ENCODE results near the gene UNC45B. TPM values are rescaled to one million over a fixed set of nuclear protein-coding genes. Genes with fewer than 3 reads are reported as not detected.
"Not testable (repeated sequence)": the region's sequence is repeated elsewhere in the genome, so short reads cannot be mapped to it uniquely, and the experiment has no call there.

Gene UNC45B
- total and polyA plus RNA-seq, 2 experiments from 2014 or later: 174 to 241 TPM

DNA sequence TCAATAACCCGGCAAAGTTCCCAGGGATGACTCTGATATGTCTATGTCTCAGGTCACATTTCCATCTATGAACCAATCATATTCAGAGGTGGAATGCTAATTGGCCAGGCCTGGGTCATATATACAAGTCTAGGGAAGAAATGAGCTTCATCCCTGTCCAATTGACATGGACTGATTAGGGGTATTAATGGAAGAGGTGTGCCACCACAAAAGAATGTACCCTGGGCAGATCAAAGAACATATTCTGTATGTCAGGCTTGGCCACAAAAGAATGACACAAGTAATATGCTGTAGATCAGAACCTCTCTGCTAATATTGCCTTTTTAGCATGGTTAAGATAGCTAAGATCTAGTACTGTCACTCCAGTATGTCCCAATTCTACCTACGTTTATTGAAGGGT, 39.9 kb downstream of the UNC45B start:
- Histone ChIP-seq H3K36me3 (peaks cover 62% of the 10 kb centered on the region), H3K9me3 (ENCODE audit: low read depth) (no peaks in the 10 kb centered on the region), H3K27me3 (no peaks in the 10 kb centered on the region), H3K4me3 (no peak overlapping the region), H3K4me1 (ENCODE audit: low read depth) (no peaks in the 10 kb centered on the region), H3K27ac (peak overlapping the region; percentile 17)
- DNase-seq (ENCODE audit: low read depth in 1 of 2, low spot score in 1 of 2): no peak
- TF ChIP-seq, protein P1, sequence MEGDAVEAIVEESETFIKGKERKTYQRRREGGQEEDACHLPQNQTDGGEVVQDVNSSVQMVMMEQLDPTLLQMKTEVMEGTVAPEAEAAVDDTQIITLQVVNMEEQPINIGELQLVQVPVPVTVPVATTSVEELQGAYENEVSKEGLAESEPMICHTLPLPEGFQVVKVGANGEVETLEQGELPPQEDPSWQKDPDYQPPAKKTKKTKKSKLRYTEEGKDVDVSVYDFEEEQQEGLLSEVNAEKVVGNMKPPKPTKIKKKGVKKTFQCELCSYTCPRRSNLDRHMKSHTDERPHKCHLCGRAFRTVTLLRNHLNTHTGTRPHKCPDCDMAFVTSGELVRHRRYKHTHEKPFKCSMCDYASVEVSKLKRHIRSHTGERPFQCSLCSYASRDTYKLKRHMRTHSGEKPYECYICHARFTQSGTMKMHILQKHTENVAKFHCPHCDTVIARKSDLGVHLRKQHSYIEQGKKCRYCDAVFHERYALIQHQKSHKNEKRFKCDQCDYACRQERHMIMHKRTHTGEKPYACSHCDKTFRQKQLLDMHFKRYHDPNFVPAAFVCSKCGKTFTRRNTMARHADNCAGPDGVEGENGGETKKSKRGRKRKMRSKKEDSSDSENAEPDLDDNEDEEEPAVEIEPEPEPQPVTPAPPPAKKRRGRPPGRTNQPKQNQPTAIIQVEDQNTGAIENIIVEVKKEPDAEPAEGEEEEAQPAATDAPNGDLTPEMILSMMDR (IDR thresholded peaks at IDR 0.05; ENCODE audit: low read depth, low read length): no peak

DNA sequence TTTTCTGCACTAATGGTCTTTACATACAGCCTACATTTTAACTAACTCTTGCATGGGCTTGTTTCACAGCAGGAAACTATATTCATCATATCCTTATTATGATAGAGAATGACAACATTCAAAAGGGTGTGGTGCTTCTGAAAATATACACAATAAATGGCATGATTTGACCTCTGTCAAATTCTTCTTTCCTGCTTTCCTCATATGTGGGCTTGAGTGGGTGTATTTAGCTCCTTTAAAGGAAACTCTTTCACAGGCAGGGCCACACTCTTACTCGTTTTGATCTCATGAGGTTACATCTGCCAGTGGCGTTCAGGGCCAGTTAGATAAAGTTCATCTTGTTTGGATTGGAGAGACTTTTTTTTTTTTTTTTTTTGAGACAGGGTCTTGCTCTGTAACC, 40.5 kb downstream of the UNC45B start:
- TF ChIP-seq, protein P1 (IDR thresholded peaks at IDR 0.05; ENCODE audit: low read depth, low read length): no peak

DNA sequence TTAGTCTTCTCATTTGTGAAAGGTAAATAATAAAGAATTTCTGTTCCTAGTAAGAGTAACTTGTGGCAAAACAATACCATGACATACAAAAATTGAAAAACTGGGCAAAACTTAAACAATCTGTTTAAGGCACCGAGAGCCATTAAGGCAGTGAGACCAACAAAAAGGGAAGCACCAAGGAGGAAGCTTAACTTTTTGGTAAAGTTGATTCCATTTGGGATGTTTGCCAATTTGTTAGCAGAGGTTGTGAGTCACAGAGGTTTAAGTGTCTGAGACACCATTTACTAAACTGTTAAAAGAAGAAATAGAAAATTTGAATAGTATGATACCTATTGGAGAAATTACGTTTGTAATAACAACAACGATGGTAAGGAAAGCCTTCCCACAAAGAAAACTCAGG, 41.7 kb downstream of the UNC45B start:
- Histone ChIP-seq H3K36me3 (peaks cover 45% of the 10 kb centered on the region), H3K4me3 (no peak overlapping the region), H3K4me1 (ENCODE audit: low read depth) (no peaks in the 10 kb centered on the region), H3K9me3 (ENCODE audit: low read depth) (no peaks in the 10 kb centered on the region), H3K27ac (peak overlapping the region; percentile 5), H3K27me3 (no peaks in the 10 kb centered on the region)
- DNase-seq (ENCODE audit: low read depth in 1 of 2, low spot score in 1 of 2): peak in 1 of 2 donors; percentile 29
- TF ChIP-seq, protein P1 (IDR thresholded peaks at IDR 0.05; ENCODE audit: low read depth, low read length): no peak

More for the DNA sequence above, 40.5 kb downstream of the UNC45B start:
- H3K27me3 ChIP-seq: no peaks in the 10 kb centered on the region
- H3K27ac ChIP-seq: peak overlapping the region; percentile 17
- H3K9me3 ChIP-seq (ENCODE audit: low read depth): no peaks in the 10 kb centered on the region
- no peaks in the 10 kb centered on the region for H3K4me1 ChIP-seq (ENCODE audit: low read depth)
- H3K36me3 ChIP-seq: peaks cover 56% of the 10 kb centered on the region
- no peak for DNase-seq (ENCODE audit: low read depth in 1 of 2, low spot score in 1 of 2)
- no peak overlapping the region for H3K4me3 ChIP-seq

DNA sequence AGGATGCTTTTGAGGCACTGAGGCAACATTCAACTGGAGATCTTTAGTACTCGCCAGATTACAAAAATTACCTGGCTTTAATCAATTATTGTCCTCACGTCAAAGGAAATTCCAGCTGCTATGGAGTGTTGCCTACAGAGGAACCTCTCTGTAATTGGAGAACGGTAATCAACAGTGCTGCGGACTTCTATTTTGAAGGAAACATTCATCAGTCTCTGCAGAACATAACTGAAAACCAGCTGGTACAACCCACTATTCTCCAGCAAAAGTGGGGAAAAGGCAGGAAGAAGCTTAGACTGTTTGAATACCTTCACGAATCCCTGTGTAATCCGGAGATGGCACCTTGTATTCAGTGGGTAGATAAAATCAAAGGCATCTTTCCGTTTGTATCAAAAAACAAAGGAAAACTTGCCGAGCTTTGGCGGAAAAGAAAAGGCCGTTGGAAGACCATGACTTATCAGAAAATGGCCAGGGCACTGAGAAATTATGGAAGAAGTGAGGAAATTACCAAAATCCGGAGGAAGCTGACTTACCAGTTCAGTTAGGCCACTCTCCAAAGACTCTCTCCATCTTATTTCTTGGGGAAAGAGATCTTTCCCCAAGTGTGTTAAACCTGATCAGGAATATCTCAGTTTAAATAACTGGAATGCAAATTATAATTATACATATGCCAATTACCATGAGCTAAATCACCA, 43.5 kb downstream of the UNC45B start:
- TF ChIP-seq, protein P1 (IDR thresholded peaks at IDR 0.05; ENCODE audit: low read depth, low read length): no peak
- Histone ChIP-seq H3K27me3 (no peaks in the 10 kb centered on the region), H3K27ac (no peak overlapping the region), H3K9me3 (ENCODE audit: low read depth) (no peaks in the 10 kb centered on the region), H3K4me3 (no peak overlapping the region), H3K36me3 (peaks cover 29% of the 10 kb centered on the region), H3K4me1 (ENCODE audit: low read depth) (no peaks in the 10 kb centered on the region)
- DNase-seq (ENCODE audit: low read depth in 1 of 2, low spot score in 1 of 2): no peak

DNA sequence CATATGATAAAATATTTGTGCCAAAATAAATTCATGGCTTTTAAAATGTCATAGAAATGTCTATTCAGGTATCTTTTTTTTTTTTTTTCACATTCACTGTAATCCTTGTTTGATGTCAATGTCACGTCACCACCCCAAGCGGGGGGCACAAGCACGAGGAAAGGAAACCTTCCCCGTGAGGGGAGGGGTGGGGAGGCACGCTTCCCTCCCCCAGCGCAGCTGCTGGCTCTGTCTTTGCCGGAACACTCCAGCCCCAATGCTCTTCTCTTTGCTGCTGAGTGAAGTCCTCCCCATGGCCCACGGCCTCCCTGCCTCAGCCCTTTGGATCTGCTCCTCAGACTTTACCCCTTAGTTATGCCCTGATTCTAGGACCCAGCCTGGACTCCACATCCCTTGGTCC, 45.1 kb downstream of the UNC45B start:
- no peak overlapping the region for H3K27ac ChIP-seq
- TF ChIP-seq, protein P1 (IDR thresholded peaks at IDR 0.05; ENCODE audit: low read depth, low read length): no peak
- H3K9me3 ChIP-seq (ENCODE audit: low read depth): no peaks in the 10 kb centered on the region
- no peak for DNase-seq (ENCODE audit: low read depth in 1 of 2, low spot score in 1 of 2)
- no peaks in the 10 kb centered on the region for H3K4me1 ChIP-seq (ENCODE audit: low read depth)
- peaks cover 14% of the 10 kb centered on the region for H3K36me3 ChIP-seq
- H3K4me3 ChIP-seq: no peak overlapping the region
- no peaks in the 10 kb centered on the region for H3K27me3 ChIP-seq

DNA sequence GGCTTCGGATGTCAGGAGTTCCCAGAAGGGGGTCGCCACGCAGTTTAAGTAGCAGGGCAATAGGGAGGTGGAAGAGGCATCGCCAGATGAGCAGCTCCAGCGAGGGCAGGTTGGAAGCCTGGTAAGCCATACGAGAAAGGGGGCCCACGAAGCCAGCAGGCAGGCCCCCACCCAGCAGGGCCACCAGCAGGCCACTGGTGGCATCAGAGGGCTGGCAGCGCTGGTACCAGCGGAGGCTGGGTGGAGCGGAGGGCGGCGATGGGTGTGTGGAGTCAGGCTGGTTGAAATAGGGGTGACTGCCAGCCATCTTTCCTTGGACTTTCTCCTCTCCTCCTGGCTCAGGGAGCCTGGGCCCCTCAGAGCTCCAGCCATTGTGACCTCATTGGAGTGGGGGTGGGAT, 46.4 kb downstream of the UNC45B start, which contains the start of gene SLC35G3:
TSS of gene SLC35G3 (minus strand) at position 393 of the 400 bp plus-strand sequence. CDS start at position 307, 86 bp downstream.
- H3K9me3 ChIP-seq (ENCODE audit: low read depth); H3K4me1 ChIP-seq (ENCODE audit: low read depth); H3K4me3 ChIP-seq; H3K27me3 ChIP-seq; DNase-seq (ENCODE audit: low read depth in 1 of 2, low spot score in 1 of 2); H3K36me3 ChIP-seq; H3K27ac ChIP-seq: not testable (repeated sequence)

DNA sequence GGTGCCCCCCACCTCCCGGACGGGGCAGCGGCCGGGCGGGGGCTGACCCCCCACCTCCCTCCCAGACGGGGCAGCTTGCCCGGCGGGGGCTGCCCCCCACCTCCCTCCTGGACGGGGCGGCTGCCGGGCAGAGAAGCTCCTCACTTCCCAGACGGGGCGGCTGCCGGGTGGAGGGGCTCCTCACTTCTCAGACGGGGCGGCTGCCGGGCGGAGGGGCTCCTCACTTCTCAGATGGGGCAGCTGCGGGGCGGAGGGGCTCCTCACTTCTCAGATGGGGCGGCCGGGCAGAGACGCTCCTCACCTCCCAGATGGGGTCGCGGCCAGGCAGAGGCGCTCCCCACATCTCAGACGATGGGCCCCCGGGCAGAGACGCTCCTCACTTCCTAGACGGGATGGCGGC, 47.4 kb downstream of the UNC45B start:
- DNase-seq (ENCODE audit: low read depth in 1 of 2, low spot score in 1 of 2); H3K4me1 ChIP-seq (ENCODE audit: low read depth); H3K36me3 ChIP-seq; H3K27ac ChIP-seq; H3K27me3 ChIP-seq; H3K4me3 ChIP-seq; H3K9me3 ChIP-seq (ENCODE audit: low read depth): not testable (repeated sequence)

DNA sequence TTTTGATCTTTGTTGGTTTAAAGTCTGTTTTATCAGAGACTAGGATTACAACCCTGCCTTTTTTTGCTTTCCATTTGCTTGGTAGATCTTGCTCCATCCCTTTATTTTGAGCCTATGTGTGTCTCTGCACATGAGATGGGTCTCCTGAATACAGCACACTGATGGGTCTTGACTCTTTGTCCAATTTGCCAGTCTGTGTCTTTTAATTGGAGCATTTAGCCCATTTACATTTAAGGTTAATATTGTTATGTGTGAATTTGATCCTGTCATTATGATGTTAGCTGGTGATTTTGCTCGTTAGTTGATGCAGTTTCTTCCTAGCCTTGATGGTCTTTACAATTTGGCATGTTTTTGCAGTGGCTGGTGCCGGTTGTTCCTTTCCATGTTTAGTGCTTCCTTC, 55.0 kb downstream of the UNC45B start:
- not testable (repeated sequence) for H3K27ac ChIP-seq

More for the DNA sequence above, 55.0 kb downstream of the UNC45B start:
- not testable (repeated sequence) for H3K36me3 ChIP-seq; H3K9me3 ChIP-seq (ENCODE audit: low read depth); H3K4me1 ChIP-seq (ENCODE audit: low read depth); DNase-seq (ENCODE audit: low read depth in 1 of 2, low spot score in 1 of 2); H3K4me3 ChIP-seq; H3K27me3 ChIP-seq
